ENCODE results near the gene CD80. TPM values are rescaled to one million over a fixed set of nuclear protein-coding genes. Genes with fewer than 3 reads are reported as not detected.
A peak's percentile ranks its signal among the peaks of the same experiment; 100 is the strongest.

The CD80 gene
- total and polyA plus RNA-seq, 9 of the 15 experiments (the other 6 are each of a cell fraction or from before 2014, with no cell fraction given): 3.0 to 8.2 (median 5.7) TPM

DNA sequence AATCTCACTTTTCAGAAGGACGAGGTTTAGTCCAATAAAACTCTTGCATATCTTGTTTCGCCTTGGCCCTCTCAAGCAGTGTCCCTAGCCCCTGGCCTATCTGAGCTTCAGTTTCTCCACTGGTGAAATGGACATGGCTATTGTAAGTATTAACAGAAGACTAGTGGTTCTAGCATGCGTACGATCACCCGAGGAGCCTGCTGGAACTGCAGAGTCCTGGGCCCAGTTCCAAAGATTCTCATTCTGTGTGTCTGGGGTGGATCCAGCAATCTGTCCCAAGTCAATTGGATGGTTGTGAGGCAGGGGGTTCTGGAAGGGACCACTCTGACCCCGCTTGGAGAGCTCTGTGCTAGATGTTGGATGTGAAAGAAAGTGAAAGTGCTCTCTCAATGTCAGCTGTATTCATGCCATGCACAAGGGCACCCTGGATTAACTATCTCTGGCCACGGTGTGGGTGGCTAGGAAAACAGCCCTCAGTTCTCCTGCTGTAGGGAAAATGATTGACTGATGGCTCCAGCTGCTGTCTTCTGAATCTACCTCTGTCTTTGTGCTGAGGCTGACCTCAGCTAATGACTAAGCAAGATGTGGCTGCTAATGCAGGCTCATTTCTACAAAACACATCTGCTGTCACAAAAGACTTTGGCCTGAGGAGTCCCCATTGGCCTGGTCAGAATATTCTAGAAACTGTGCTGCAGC lies 36.4 kb upstream of the CD80 start (continued):
- no peak for TF ChIP-seq PURB (CRISPR knock-in tag; IDR thresholded peaks at IDR 0.05; ENCODE audit: low read depth)
- peak; percentile 68 for TF ChIP-seq MEIS2 (IDR thresholded peaks at IDR 0.05; ENCODE audit: partially characterized antibody)
- TF ChIP-seq MAFG (tag; conservative IDR thresholded peaks at IDR 0.05): peak; percentile 65
- TF ChIP-seq, protein P1, sequence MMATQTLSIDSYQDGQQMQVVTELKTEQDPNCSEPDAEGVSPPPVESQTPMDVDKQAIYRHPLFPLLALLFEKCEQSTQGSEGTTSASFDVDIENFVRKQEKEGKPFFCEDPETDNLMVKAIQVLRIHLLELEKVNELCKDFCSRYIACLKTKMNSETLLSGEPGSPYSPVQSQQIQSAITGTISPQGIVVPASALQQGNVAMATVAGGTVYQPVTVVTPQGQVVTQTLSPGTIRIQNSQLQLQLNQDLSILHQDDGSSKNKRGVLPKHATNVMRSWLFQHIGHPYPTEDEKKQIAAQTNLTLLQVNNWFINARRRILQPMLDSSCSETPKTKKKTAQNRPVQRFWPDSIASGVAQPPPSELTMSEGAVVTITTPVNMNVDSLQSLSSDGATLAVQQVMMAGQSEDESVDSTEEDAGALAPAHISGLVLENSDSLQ (IDR thresholded peaks at IDR 0.05): peak; percentile 89
- TF ChIP-seq MAFK (IDR thresholded peaks at IDR 0.05; ENCODE audit: low read length): peak; percentile 13; the same call in 1 of the 2 replicates
- TF ChIP-seq ZNF316 (IDR thresholded peaks at IDR 0.05): peak; percentile 46
- no peak for TF ChIP-seq PBX2 (CRISPR knock-in tag; IDR thresholded peaks at IDR 0.05; ENCODE audit: low read depth)
- TF ChIP-seq PBX2 (tag; conservative IDR thresholded peaks at IDR 0.05; ENCODE audit: low read depth): peak; percentile 58; the same call in 1 of the 2 replicates
- peak; percentile 73 for TF ChIP-seq C11orf30 (IDR thresholded peaks at IDR 0.05; ENCODE audit: low read depth)

All from K562 (cell line).